HS-27A (cell line): ENCODE data around the gene MANEA.
"Not testable (repeated sequence)": the region's sequence is repeated elsewhere in the genome, so short reads cannot be mapped to it uniquely, and the experiment has no call there.

Source experiments
- DNase-seq: peaks from one replicate; pipeline ENCODE4 v3.0.0-alpha.2; 2012; ENCODE audit warnings: low read depth, missing footprints

Gene MANEA

GRCh38 chr6:95577304-95578105 lies at the start of gene MANEA:
Gene MANEA (plus strand): TSS chr6:95577535. CDS start chr6:95586440, 8,905 bp downstream.
- DNase-seq: peak; percentile 46

GRCh38 chr6:95529762-95530161 lies 47.6 kb upstream of the MANEA start:
- no peak for DNase-seq

GRCh38 chr6:95530176-95530819 lies 47.0 kb upstream of the MANEA start:
- no peak for DNase-seq

GRCh38 chr6:95543798-95544197 lies 33.5 kb upstream of the MANEA start:
- no peak for DNase-seq

GRCh38 chr6:95544517-95545225 lies 32.7 kb upstream of the MANEA start:
- DNase-seq: no peak

- no peak for DNase-seq
Measured at GRCh38 chr6:95545226-95545625, 32.1 kb upstream of the MANEA start.

- DNase-seq: no peak
Measured at GRCh38 chr6:95545686-95546085, 31.6 kb upstream of the MANEA start.

- DNase-seq: no peak
Measured at GRCh38 chr6:95546148-95546547, 31.2 kb upstream of the MANEA start.

- DNase-seq: no peak
Measured at GRCh38 chr6:95547043-95547442, 30.3 kb upstream of the MANEA start.

- no peak for DNase-seq
Measured at GRCh38 chr6:95548188-95548786, 29.0 kb upstream of the MANEA start.

- no peak for DNase-seq
Measured at GRCh38 chr6:95551678-95552324, 25.5 kb upstream of the MANEA start.

- no peak for DNase-seq
Measured at GRCh38 chr6:95553880-95554279, 23.5 kb upstream of the MANEA start.

GRCh38 chr6:95560956-95561355 lies 16.4 kb upstream of the MANEA start:
- not testable (repeated sequence) for DNase-seq

GRCh38 chr6:95569560-95569959 lies 7.8 kb upstream of the MANEA start:
- no peak for DNase-seq

- no peak for DNase-seq
Measured at GRCh38 chr6:95572098-95572497, 5.2 kb upstream of the MANEA start.

- DNase-seq: no peak
Measured at GRCh38 chr6:95574811-95575210, 2.5 kb upstream of the MANEA start.

- DNase-seq: no peak
Measured at GRCh38 chr6:95576218-95576997, 927 bp upstream of the MANEA start.

GRCh38 chr6:95576998-95577303 lies 384 bp upstream of the MANEA start:
- DNase-seq: no peak

GRCh38 chr6:95578106-95578410 lies 723 bp downstream of the MANEA start:
- no peak for DNase-seq

- DNase-seq: no peak
Measured at GRCh38 chr6:95581073-95581472, 3.7 kb downstream of the MANEA start.

GRCh38 chr6:95584226-95584625 lies 6.9 kb downstream of the MANEA start:
- DNase-seq: not testable (repeated sequence)

GRCh38 chr6:95587989-95588388 lies 10.7 kb downstream of the MANEA start:
- DNase-seq: no peak
